Activated naive CD4-positive, alpha-beta T cell treated with Interleukin-2 at 50 U/mL for 16 hours (primary cell): ENCODE measurements around the gene MPC1L.

ENCODE experiments used
- DNase-seq: peaks from one replicate; pipeline ENCODE4 v3.0.0-alpha.2; 2020

Gene MPC1L

DNA sequence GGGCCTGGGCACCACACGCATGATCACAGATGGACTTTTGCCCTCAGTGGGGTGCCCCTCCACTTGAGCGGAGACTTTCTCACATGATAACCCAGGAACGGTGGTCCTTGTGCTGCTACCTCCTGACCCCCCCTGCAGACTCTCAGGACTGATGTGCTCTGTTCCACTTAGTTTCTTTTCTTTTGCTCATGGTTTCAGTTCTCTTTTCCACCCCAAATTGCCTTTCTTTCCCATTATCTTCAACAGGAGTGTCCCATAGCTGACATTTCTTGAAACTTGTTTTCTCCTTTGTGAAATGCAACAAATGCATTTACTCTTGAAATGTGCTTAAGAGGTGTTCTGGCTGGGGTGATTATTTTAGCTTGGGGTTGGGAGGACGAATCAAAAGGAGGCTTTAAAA is 9.0 kb downstream of the MPC1L start:
- DNase-seq: no peak

DNA sequence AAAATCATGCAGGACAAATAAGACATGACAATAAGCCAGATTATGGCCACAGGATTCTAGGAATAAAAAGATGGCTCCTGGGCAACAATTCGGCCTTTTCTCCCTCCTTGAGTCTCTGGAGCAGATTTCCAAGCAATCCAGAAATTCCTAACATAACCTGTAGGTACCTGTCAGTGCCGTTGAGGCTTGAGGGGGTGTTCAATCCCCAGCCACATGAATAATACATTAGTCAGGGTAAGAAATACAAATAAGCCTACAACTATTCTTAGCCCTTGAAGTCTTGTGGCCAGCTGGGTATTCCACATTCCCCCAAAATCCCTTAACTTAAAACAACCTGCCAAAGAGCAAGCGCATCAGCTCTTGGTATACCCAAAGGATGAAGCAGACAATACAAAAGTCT is 14.5 kb downstream of the MPC1L start:
- DNase-seq: no peak

- no peak for DNase-seq
These were observed 20.9 kb downstream of the MPC1L start for GRCh38 chrX:40644176-40644575.

- peak; percentile 33 for DNase-seq
These were observed 21.7 kb downstream of the MPC1L start for GRCh38 chrX:40644821-40645358.

DNA sequence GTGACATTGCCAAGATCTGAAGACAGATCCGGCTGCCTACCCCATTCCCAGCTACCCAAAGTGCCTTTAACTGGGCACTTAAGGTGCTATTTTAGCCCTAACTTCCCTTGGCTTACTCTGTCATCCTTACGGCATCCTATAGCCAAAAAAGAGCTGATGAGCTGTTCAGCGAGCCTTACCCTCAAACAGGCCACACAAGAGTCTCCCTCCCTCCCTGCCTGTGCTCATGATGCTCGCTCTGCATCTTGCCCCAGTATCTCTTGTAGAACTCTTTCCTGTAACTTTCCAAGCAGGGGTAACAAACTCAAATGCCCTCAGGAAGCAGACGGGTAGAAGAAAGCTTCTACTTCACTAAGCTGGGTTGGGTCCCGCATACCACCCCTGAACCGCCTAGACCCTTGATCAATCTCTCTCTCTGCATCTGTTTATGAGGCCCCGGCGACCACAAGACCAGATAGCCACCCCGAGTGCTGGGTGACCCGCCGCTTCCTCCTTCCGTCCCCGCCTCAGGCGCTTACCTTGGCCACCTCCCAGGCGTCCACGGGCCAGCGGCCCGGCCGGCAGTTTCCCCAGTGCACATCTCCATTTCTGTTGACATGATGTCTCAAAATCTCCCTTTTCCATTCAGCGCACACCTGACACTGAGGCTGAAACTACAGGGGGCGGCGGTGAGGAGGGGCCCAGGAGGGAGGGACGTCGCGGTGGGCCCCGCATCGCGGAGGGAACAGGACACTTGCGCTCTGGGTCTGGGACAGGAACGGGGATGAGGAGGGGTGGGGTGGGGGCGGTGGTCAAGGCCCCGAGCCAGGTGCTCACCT is 23.5 kb downstream of the MPC1L start:
- DNase-seq: peak; percentile 33

GRCh38 chrX:40647307-40648197 is 24.3 kb downstream of the MPC1L start, which contains the start of gene CXorf38:
CXorf38 (minus strand) TSS chrX:40647561; CDS start chrX:40647520, 41 bp downstream.
- peak; percentile 92 for DNase-seq

DNA sequence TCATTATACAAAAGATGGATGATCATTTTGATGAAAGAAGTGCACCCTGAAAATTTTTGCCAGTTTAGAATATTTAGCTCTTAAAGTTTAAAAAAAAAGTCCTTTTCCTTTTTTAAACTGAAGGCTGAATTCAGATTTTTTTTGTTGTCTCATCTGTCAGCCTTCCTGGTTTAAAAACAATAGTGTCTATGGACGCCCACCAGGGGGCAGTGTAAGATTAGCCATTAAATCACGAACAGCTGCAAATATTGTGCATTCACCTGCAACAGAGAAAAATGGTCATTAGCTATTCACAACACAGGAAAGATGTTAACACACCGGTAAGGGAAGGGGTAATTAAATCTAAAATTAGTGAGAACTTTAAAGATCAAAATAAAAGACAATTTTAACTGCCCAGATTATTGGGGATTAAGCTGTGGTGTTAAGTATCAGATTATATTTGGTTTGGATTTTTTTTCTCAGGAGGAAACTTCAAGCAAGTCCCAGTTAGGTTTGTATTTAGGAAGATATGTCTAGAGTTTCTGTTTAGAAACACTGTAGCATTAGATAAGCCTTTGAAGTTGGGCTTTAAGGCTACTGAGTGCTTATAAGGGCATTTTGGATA is 28.5 kb downstream of the MPC1L start:
- peak; percentile 69 for DNase-seq

DNA sequence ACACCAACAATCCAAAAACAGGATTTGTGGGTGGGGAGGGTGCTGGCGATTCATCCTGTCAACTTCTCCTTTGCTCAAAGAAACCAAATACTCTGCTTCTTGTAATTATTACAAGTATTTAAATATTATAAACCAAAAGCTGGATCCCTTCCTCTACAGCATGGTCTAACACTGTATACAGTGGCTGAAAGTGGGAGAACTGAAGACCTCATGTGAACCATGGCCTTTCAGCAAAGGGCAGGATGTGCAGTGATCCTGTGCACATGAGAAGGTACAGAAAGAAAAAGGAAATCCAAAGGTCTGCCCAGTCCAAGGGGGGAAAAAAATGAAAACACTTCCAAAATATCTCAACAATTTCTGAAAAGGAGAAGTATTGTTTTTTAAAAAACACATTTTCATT is 29.4 kb downstream of the MPC1L start:
- DNase-seq: no peak

GRCh38 chrX:40653535-40653934 is 30.3 kb downstream of the MPC1L start:
- no peak for DNase-seq

- no peak for DNase-seq
These were observed 37.2 kb downstream of the MPC1L start for GRCh38 chrX:40660381-40660780.

DNA sequence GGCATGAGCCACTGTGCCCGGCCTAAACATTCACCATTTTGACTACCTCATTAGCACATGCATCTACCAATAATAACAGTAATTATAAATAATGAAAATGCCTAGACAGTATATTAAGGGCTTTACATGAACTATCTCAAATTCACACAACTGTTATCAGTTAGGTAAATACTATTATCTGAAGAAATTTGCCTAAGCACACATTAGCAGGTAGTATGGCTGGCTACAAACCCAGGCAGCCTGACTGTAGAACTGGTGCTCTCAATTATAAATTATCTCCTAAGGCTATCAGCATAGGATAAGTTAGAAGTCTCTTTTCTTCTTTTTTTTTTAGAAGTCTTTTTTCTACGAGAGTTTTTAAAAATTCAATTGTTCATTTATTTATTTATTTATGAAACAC is 38.3 kb downstream of the MPC1L start:
- DNase-seq: no peak

GRCh38 chrX:40663078-40663740 is 40.0 kb downstream of the MPC1L start:
- no peak for DNase-seq

GRCh38 chrX:40663880-40664630 is 40.8 kb downstream of the MPC1L start:
- DNase-seq: no peak

- DNase-seq: no peak
These were observed 47.9 kb downstream of the MPC1L start for GRCh38 chrX:40671126-40671525.
